ENCODE data around the gene CAMK2A. TPM values are rescaled to one million over a fixed set of nuclear protein-coding genes. Genes with fewer than 3 reads are reported as not detected.
A peak's percentile ranks its signal among the peaks of the same experiment; 100 is the strongest.

The CAMK2A gene
- total and polyA plus RNA-seq, 3 donors from 2014 or later: 0.24 to 0.70 (median 0.25) TPM

GRCh38 chr5:150278046-150278730 lies 11.4 kb downstream of the CAMK2A start:
- Histone ChIP-seq H3K9me3 (no peaks in the 10 kb centered on the region), H3K36me3 (ENCODE audit: low read depth, missing control alignments) (no peaks in the 10 kb centered on the region), H3K4me3 (no peak overlapping the region), H3K27ac (no peak overlapping the region), H3K27me3 (no peaks in the 10 kb centered on the region), H3K4me1 (peaks cover 7% of the 10 kb centered on the region)
- 60 to 77% methylated on average over 7 of the region's 7 CpGs for WGBS, 2 donors
- intact Hi-C loops (cut with DNase I; ENCODE audit: low total_unique reads): no loop called here
- DNase-seq: no peak
- TF ChIP-seq CTCF (IDR thresholded peaks at IDR 0.05): no peak
- no peak for TF ChIP-seq POLR2A (IDR thresholded peaks at IDR 0.05)

- H3K4me1 ChIP-seq: peaks cover 5% of the 10 kb centered on the region
- no peaks in the 10 kb centered on the region for H3K9me3 ChIP-seq
These were observed 12.5 kb downstream of the CAMK2A start for GRCh38 chr5:150277043-150277442.

GRCh38 chr5:150274811-150275210 lies 14.8 kb downstream of the CAMK2A start:
- H3K27ac ChIP-seq: no peak overlapping the region
- H3K36me3 ChIP-seq (ENCODE audit: low read depth, missing control alignments): no peaks in the 10 kb centered on the region
- H3K27me3 ChIP-seq: no peaks in the 10 kb centered on the region
- WGBS, 2 donors: 90 to 98% methylated on average over 4 of the region's 4 CpGs
- no peaks in the 10 kb centered on the region for H3K4me1 ChIP-seq
- H3K9me3 ChIP-seq: no peaks in the 10 kb centered on the region
- intact Hi-C loops (cut with DNase I; ENCODE audit: low total_unique reads): no loop called here
- TF ChIP-seq CTCF (IDR thresholded peaks at IDR 0.05): no peak
- no peak for TF ChIP-seq POLR2A (IDR thresholded peaks at IDR 0.05)
- DNase-seq: no peak
- H3K4me3 ChIP-seq: no peak overlapping the region

More at GRCh38 chr5:150277043-150277442, 12.5 kb downstream of the CAMK2A start:
- H3K36me3 ChIP-seq (ENCODE audit: low read depth, missing control alignments): no peaks in the 10 kb centered on the region
- H3K27me3 ChIP-seq: no peaks in the 10 kb centered on the region
- intact Hi-C loops (cut with DNase I; ENCODE audit: low total_unique reads): no loop called here
- DNase-seq: no peak
- 77 to 78% methylated on average over 4 of the region's 4 CpGs for WGBS, 2 donors
- H3K4me3 ChIP-seq: no peak overlapping the region
- no peak for TF ChIP-seq POLR2A (IDR thresholded peaks at IDR 0.05)
- no peak for TF ChIP-seq CTCF (IDR thresholded peaks at IDR 0.05)
- H3K27ac ChIP-seq: no peak overlapping the region

GRCh38 chr5:150272531-150272930 lies 17.0 kb downstream of the CAMK2A start:
- no peak overlapping the region for H3K4me3 ChIP-seq
- no peak overlapping the region for H3K27ac ChIP-seq
- DNase-seq: peak; percentile 37
- WGBS, 2 donors: 83% methylated on average over 5 of the region's 5 CpGs
- no peaks in the 10 kb centered on the region for H3K36me3 ChIP-seq (ENCODE audit: low read depth, missing control alignments)
- intact Hi-C loops (cut with DNase I; ENCODE audit: low total_unique reads): no loop called here
- TF ChIP-seq POLR2A (IDR thresholded peaks at IDR 0.05): no peak
- TF ChIP-seq CTCF (IDR thresholded peaks at IDR 0.05): no peak
- H3K9me3 ChIP-seq: no peaks in the 10 kb centered on the region
- no peaks in the 10 kb centered on the region for H3K27me3 ChIP-seq
- no peaks in the 10 kb centered on the region for H3K4me1 ChIP-seq

GRCh38 chr5:150271923-150272322 lies 17.6 kb downstream of the CAMK2A start:
- no peaks in the 10 kb centered on the region for H3K36me3 ChIP-seq (ENCODE audit: low read depth, missing control alignments)
- TF ChIP-seq POLR2A (IDR thresholded peaks at IDR 0.05) (no peak), CTCF (IDR thresholded peaks at IDR 0.05) (no peak)
- intact Hi-C loops (cut with DNase I; ENCODE audit: low total_unique reads): no loop called here
- no peak overlapping the region for H3K4me3 ChIP-seq
- H3K27ac ChIP-seq: no peak overlapping the region
- H3K9me3 ChIP-seq: no peaks in the 10 kb centered on the region
- H3K27me3 ChIP-seq: no peaks in the 10 kb centered on the region
- H3K4me1 ChIP-seq: peaks cover 4% of the 10 kb centered on the region
- 85 to 91% methylated on average over 5 of the region's 5 CpGs for WGBS, 2 donors
- DNase-seq: no peak

Measured in testis (tissue), 3 donors.